Thoracic aorta (tissue), 2 donors: ENCODE data around the gene ESPL1. TPM values are rescaled to one million over a fixed set of nuclear protein-coding genes. Genes with fewer than 3 reads are reported as not detected.

ENCODE experiments used
- ATAC-seq: fragments of 150-250 bp; one replicate; pipeline ENCODE4 v1.8.0; 2017; ENCODE audit warnings: low read depth; ENCODE audit not compliant: insufficient number of reproducible peaks, low FRiP score
- DNase-seq: peaks from one replicate; pipeline ENCODE4 v3.0.0-alpha.2; 2020; ENCODE audit warnings: low spot score
- H3K27ac ChIP-seq, 2 donors: fragments of 200-600 bp; sonication (generic); 1 replicate in 1 of 2; 2 replicates in 1 of 2; pipeline ENCODE4 v1.5.1; 2016; ENCODE audit warnings: mild to moderate bottlenecking in 2 of 2, moderate library complexity in 2 of 2
- H3K27me3 ChIP-seq: fragments of 200-600 bp; sonication (generic); replicated peaks from 2 replicates; pipeline ENCODE4 v1.6.0; 2016; ENCODE audit warnings: mild to moderate bottlenecking; ENCODE audit not compliant: insufficient read depth
- H3K36me3 ChIP-seq: fragments of 200-600 bp; sonication (generic); one replicate; pipeline ENCODE4 v1.5.1; 2016
- H3K4me1 ChIP-seq, 2 donors: fragments of 200-600 bp; sonication (generic); 1 replicate in 1 of 2; 2 replicates in 1 of 2; pipeline versions ENCODE4 v1.5.1 to v1.6.0; 2016; ENCODE audit warnings: low read depth in 2 of 2, mild to moderate bottlenecking in 1 of 2; ENCODE audit not compliant: control insufficient read depth in 1 of 2
- H3K4me3 ChIP-seq: fragments of 200-600 bp; sonication (generic); 2 replicates; pipeline ENCODE4 v1.5.1; 2016; ENCODE audit warnings: mild to moderate bottlenecking
- H3K9me3 ChIP-seq: fragments of 200-600 bp; sonication (generic); 2 replicates; pipeline ENCODE4 v1.5.1; 2016
- total RNA-seq, 2 donors: library from RNA; depleted of rRNA; stranded (reverse); fragments of >200 nt; gene quantifications; one replicate each; pipeline versions ENCODE4 v1.1.0 to v1.2.3, GENCODE V29; 2016
- TF ChIP-seq, protein P1 (sequence below): fragments of 200-600 bp; sonication (generic); IDR thresholded peaks from one replicate; pipeline ENCODE4 v1.5.1; 2019; ENCODE audit warnings: antibody characterized with exemption

The ESPL1 gene
- total RNA-seq, 2 donors from 2014 or later, result 0.78 to 0.95 TPM

DNA sequence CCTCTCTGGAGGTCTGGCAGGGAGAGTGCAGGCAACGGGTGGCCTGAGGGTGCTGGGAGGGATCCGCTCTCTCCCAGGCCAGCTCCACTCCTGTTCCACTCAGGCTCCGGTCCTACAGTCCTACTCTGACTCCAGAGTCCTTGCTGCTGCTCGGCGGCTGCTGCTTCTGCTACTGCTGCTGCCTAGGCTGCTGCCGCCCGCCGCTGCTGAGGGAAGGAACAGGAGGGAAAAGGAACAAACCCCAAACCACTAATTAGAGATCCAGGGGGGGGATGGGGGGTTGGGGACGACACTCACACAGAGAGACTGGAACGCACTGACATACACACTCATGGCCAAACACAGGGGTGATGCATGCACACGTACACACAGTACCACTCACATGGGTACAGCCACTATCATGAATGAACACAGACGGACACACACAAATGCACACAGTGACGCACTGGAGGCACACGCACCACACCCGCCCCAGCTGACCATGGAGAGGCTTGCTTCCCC, 68.1 kb downstream of the ESPL1 start, which contains the start of gene SP7:
Gene SP7, minus strand, starts transcription at position 174 of the 501 bp plus-strand sequence. CDS start 708 bp downstream, outside the sequence.
- no peak for ATAC-seq
- Histone ChIP-seq H3K27ac (no peak within 1 kb of the TSS), H3K27me3 (no peaks in the 10 kb centered on the region), H3K9me3 (no peaks in the 10 kb centered on the region), H3K4me1 (no peaks in the 10 kb centered on the region), H3K4me3 (no peak within 1 kb of the TSS), H3K36me3 (no peaks in the 10 kb centered on the region)
- TF ChIP-seq, protein P1, sequence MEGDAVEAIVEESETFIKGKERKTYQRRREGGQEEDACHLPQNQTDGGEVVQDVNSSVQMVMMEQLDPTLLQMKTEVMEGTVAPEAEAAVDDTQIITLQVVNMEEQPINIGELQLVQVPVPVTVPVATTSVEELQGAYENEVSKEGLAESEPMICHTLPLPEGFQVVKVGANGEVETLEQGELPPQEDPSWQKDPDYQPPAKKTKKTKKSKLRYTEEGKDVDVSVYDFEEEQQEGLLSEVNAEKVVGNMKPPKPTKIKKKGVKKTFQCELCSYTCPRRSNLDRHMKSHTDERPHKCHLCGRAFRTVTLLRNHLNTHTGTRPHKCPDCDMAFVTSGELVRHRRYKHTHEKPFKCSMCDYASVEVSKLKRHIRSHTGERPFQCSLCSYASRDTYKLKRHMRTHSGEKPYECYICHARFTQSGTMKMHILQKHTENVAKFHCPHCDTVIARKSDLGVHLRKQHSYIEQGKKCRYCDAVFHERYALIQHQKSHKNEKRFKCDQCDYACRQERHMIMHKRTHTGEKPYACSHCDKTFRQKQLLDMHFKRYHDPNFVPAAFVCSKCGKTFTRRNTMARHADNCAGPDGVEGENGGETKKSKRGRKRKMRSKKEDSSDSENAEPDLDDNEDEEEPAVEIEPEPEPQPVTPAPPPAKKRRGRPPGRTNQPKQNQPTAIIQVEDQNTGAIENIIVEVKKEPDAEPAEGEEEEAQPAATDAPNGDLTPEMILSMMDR, result no peak
- DNase-seq, result no peak

DNA sequence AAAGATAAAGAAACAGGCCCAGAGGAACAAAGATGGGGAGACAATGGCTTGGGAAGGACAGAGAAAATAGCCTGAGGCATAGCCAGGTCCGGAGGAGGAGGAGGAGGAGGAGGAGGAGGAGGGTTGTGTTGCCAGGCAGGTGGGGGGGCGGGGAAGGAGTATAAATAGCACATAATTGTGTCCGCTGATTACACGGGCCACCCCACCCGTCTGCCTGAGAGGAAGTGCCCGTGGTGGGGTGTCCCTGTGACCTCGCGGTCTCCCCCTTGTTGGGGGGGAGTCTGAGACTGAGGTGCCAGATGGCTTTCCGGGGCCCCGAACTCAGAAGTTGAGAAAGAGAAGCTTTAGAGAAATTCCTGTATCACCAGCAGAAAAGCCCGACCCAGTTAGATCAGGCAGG, 69.9 kb downstream of the ESPL1 start:
- no peaks in the 10 kb centered on the region for H3K36me3 ChIP-seq
- H3K4me1 ChIP-seq, result no peaks in the 10 kb centered on the region
- ATAC-seq (no peak), DNase-seq (no peak)
- H3K4me3 ChIP-seq, result no peak overlapping the region
- no peaks in the 10 kb centered on the region for H3K9me3 ChIP-seq
- no peaks in the 10 kb centered on the region for H3K27me3 ChIP-seq
- TF ChIP-seq, protein P1, result no peak
- H3K27ac ChIP-seq, result no peak overlapping the region

DNA sequence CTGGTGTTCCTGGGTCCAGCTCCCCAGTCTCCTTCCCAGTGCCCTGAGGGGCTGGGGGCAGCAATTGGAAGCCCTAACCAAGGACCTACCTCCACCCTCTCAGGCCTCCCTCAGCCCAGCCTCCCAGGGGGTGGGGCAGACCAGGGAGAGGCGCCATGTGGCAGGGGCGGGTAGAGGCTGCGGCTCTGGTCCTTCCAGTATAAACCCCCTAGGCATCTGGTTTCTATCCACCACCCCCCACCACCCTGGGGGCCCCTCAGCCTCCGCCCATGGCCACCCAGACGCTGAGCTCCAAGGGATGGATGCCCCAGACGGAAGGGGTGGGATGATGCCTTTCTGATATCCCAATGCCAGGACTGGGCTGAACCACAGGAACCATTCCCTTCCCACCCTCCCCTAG, 70.8 kb downstream of the ESPL1 start:
- no peak for DNase-seq
- Histone ChIP-seq H3K27ac (no peak overlapping the region), H3K4me3 (no peak overlapping the region), H3K4me1 (no peaks in the 10 kb centered on the region), H3K9me3 (no peaks in the 10 kb centered on the region), H3K27me3 (no peaks in the 10 kb centered on the region), H3K36me3 (no peaks in the 10 kb centered on the region)
- no peak for ATAC-seq
- TF ChIP-seq, protein P1, result no peak

DNA sequence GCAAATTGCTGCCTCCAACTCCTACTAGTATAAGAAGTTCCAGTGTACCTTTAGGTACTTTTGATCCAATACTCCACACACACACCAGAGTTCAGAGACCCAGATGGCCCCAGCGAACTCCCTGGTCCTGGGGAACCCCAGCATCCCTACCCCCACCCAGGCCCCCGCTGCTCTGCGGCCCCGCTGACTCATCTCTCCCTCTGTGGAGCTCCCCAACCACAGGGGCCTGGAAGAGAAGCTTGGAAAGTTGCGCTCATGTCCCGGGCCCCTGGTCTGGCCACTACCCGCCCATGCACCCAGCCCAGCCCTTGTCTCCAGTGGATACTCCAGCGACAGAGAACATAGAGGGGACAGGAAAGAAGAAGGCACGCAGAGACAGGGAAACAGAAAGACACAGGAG, 72.3 kb downstream of the ESPL1 start:
- no peak overlapping the region for H3K27ac ChIP-seq
- no peaks in the 10 kb centered on the region for H3K27me3 ChIP-seq
- H3K9me3 ChIP-seq, result no peaks in the 10 kb centered on the region
- peaks cover 4 to 7% of the 10 kb centered on the region in 2 donors for H3K4me1 ChIP-seq
- DNase-seq, result no peak
- ATAC-seq, result no peak
- no peaks in the 10 kb centered on the region for H3K36me3 ChIP-seq
- TF ChIP-seq, protein P1, result no peak
- H3K4me3 ChIP-seq, result no peak overlapping the region

Other genes starting within 250 kb of the ESPL1 start
- 100 to 1,000 TPM; 292 to 307 TPM for gene TNS2, start 218.2 kb upstream of the ESPL1 start, total RNA-seq
- 10 to 100 TPM; 68.0 to 94.8 TPM for gene SPRYD3, start 188.9 kb upstream of the ESPL1 start, total RNA-seq
- 1,000 to 10,000 TPM; 1,999 to 2,150 TPM for gene IGFBP6, start 170.6 kb upstream of the ESPL1 start, total RNA-seq
- under 1 TPM; 0.81 to 0.99 TPM for gene SOAT2, start 164.8 kb upstream of the ESPL1 start, total RNA-seq
- gene ZNF740, start 87.6 kb upstream of the ESPL1 start, total RNA-seq, result 10 to 100 TPM; 22.2 to 28.4 TPM
- gene CSAD, start 87.4 kb upstream of the ESPL1 start, total RNA-seq, result 10 to 100 TPM; 70.8 to 89.5 TPM
- gene ITGB7, start 61.0 kb upstream of the ESPL1 start, total RNA-seq, result 1 to 10 TPM; 2.1 to 8.3 TPM
- 10 to 100 TPM; 25.7 to 37.5 TPM for gene RARG, start 36.1 kb upstream of the ESPL1 start, total RNA-seq
- gene PFDN5, start 27.2 kb downstream of the ESPL1 start, total RNA-seq, result 100 to 1,000 TPM; 305 to 445 TPM
- gene MYG1, start 31.4 kb downstream of the ESPL1 start, total RNA-seq, result 10 to 100 TPM; 23.4 to 49.4 TPM
- gene AAAS, start 53.3 kb downstream of the ESPL1 start, total RNA-seq, result 10 to 100 TPM; 43.2 to 64.2 TPM
- not detected for gene SP7, start 68.1 kb downstream of the ESPL1 start, total RNA-seq
- 10 to 100 TPM; 50.9 to 65.6 TPM for gene SP1, start 111.9 kb downstream of the ESPL1 start, total RNA-seq
- under 1 TPM in 1 of 2 donors, not detected in 1; 0.27 TPM for gene AMHR2, start 155.6 kb downstream of the ESPL1 start, total RNA-seq
- gene PRR13, start 173.4 kb downstream of the ESPL1 start, total RNA-seq, result 10 to 100 TPM; 53.6 to 86.2 TPM
- 100 to 1,000 TPM; 326 to 466 TPM for gene PCBP2, start 183.8 kb downstream of the ESPL1 start, total RNA-seq
- 10 to 100 TPM; 27.9 to 36.8 TPM for gene MAP3K12, start 231.2 kb downstream of the ESPL1 start, total RNA-seq
- gene TARBP2, start 233.0 kb downstream of the ESPL1 start, total RNA-seq, result 10 to 100 TPM; 14.2 to 27.7 TPM
- gene NPFF, start 239.2 kb downstream of the ESPL1 start, total RNA-seq, result 1 to 10 TPM in 1 of 2 donors, not detected in 1; 9.1 TPM